Activated CD8-positive, alpha-beta T cell treated with anti-CD3 and anti-CD28 coated beads, Interleukin-2, amount 10 ng/mL, durations not matched to agents 7 days and 5 days (primary cell): ENCODE results near the gene RNU1-4. TPM values are rescaled to one million over a fixed set of nuclear protein-coding genes. Genes with fewer than 3 reads are reported as not detected.
"Not testable (repeated sequence)": the region's sequence is repeated elsewhere in the genome, so short reads cannot be mapped to it uniquely, and the experiment has no call there.

Experiments
- ATAC-seq: fragments of 150-1000 bp; cut with Tn5 transposase; one replicate; pipeline ENCODE4 v1.10.0; 2021; ENCODE audit warnings: moderate library complexity
- CTCF ChIA-PET: fragments of 350-600 bp; sonication (Branson Sonifier 250); formaldehyde crosslinking; loops from one replicate; lab custom pipeline; 2021; ENCODE audit warnings: antibody characterized with exemption; lab: Charles Lee
- POLR2A ChIA-PET: fragments of 350-600 bp; sonication (Branson Sonifier 250); formaldehyde crosslinking; loops from one replicate; lab custom pipeline; 2021; ENCODE audit warnings: antibody characterized with exemption; lab: Charles Lee
- DNase-seq: peaks from one replicate; pipeline ENCODE4 v3.0.0-alpha.2; 2020
- H3K27ac Mint-ChIP-seq: one replicate; pipeline ENCODE4 v1.8.0; 2021; ENCODE audit warnings: mild to moderate bottlenecking, mixed read lengths
- H3K27me3 Mint-ChIP-seq: one replicate; pipeline ENCODE4 v1.8.0; 2021; ENCODE audit warnings: low read depth, mixed read lengths
- H3K36me3 Mint-ChIP-seq: one replicate; pipeline ENCODE4 v1.8.0; 2021; ENCODE audit warnings: low read depth, mixed read lengths
- H3K4me1 Mint-ChIP-seq: one replicate; pipeline ENCODE4 v1.8.0; 2021; ENCODE audit warnings: low read depth, mixed read lengths
- H3K4me3 Mint-ChIP-seq: one replicate; pipeline ENCODE4 v1.8.0; 2021; ENCODE audit warnings: mild to moderate bottlenecking, mixed read lengths
- H3K9me3 Mint-ChIP-seq: one replicate; pipeline ENCODE4 v1.8.0; 2022; ENCODE audit warnings: mixed read lengths; ENCODE audit not compliant: insufficient read depth
- total RNA-seq, 2 experiments: library from RNA; stranded (reverse); gene quantifications; one replicate each; pipeline ENCODE4 v1.2.3, GENCODE V29; 2021

RNU1-4 gene
- total RNA-seq, 2 experiments from 2014 or later, result 1,730 to 2,232 TPM

- DNase-seq, ATAC-seq, POLR2A ChIA-PET, H3K27me3 Mint-ChIP-seq, H3K9me3 Mint-ChIP-seq, H3K27ac Mint-ChIP-seq, H3K4me1 Mint-ChIP-seq, H3K4me3 Mint-ChIP-seq, H3K36me3 Mint-ChIP-seq, CTCF ChIA-PET: not testable (repeated sequence)
These were observed 26.5 kb downstream of the RNU1-4 start for GRCh38 chr1:16766689-16767256.

DNA sequence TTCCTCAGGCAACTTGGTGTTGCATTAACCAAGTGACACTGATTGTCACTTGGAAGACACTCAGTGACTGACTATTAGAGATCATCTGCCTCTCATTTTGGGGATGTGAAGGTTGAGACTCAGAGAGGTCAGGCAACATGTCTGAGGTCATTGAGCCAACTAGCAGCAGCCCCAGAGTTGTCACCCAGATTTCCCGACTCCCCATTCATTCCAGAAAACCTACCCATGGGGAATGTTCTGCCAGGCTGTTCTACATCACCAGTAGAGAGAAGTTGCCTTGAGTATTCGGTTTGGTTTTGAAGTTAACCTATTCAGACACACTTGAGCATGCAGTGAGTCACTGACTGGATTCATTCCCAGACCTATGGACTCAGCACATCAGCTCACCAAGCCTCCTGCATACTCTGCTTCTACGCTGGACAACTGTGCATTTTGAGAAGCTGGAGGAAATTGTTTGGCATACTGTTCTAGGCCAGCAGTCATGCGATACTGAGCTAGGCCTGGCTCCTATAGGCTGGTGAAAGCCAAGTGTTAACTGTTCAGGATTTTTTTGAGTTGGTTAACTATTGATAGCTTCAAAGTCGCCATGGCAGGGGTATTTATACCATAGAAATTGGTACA, 29.9 kb downstream of the RNU1-4 start:
- DNase-seq, H3K36me3 Mint-ChIP-seq, H3K27me3 Mint-ChIP-seq, H3K4me1 Mint-ChIP-seq, POLR2A ChIA-PET, H3K9me3 Mint-ChIP-seq, CTCF ChIA-PET, H3K27ac Mint-ChIP-seq, ATAC-seq, H3K4me3 Mint-ChIP-seq: not testable (repeated sequence)

DNA sequence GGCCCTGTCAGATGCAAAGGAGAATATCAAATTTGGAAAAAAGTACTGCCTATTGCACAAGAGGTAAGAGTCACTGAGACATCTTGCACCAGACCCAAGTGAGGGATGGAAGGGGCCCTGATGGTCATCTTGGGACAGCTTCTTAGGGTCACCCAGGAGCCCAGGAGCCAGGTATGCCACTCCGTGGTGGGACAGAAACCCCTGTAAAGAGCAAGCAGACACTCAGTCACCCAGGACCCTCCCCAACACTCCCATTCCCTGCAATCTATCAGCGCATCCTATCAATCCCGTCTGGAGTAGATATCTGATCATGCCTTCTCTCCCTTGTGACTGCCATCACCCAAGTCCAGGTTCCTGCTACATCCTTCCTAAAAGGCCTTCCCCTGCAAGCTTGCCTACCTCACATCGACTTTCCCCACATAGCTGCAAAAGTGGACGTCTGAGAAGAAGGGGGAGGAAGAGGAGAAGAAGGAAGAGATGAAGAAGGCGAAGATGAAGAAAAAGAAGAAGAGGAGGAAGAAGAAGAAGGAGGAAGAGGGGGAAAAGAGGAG, 30.7 kb downstream of the RNU1-4 start:
- H3K4me1 Mint-ChIP-seq, H3K9me3 Mint-ChIP-seq, CTCF ChIA-PET, POLR2A ChIA-PET, ATAC-seq, H3K36me3 Mint-ChIP-seq, DNase-seq, H3K27me3 Mint-ChIP-seq, H3K27ac Mint-ChIP-seq, H3K4me3 Mint-ChIP-seq: not testable (repeated sequence)

DNA sequence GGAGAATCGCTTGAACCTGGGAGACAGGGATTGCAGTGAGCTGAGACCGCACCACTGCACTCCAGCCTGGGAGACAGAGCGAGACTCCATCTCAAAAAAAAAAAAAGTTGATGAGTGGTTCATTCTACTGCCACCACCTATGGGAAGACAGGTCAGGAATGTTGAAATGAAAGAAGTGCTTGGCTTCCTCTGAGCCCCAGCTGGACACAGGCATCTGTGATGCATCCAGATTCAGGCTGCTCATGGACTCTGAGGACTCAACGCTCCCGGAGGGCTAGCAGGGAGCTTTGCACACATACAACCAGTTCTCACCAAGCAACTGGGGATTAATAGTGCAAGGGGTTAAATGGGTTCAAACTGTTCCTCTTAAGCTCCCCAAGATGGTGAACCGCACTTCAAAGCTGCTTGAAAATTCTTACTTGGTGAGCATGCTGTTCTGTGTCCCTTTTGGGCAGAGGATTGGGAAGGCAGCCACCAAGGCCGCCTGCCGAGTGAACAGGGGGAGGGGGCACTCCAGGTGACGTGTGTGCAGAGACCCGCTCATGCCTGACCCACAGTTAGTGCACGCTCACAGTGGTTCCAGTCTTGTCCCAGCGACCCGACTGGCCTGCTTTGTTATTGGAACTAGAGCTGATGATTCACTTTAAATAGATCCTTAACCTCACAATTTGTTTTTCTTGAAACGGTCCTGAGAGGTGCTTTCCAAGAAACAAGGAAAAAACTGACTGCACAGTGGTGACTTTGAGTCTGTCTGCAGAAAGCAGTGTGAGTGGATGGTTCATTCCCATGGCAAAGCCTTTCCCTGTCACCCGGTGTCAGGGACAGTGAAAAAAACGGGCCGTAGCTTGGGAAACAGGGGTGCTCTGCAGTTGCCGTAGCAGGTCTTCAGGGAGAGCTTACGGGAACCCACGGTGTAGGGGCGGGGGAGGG, 32.2 kb downstream of the RNU1-4 start:
- ATAC-seq, H3K4me1 Mint-ChIP-seq, H3K9me3 Mint-ChIP-seq, H3K27me3 Mint-ChIP-seq, CTCF ChIA-PET, POLR2A ChIA-PET, H3K36me3 Mint-ChIP-seq, H3K4me3 Mint-ChIP-seq, DNase-seq, H3K27ac Mint-ChIP-seq: not testable (repeated sequence)

GRCh38 chr1:16773205-16773596, 32.9 kb downstream of the RNU1-4 start:
- H3K36me3 Mint-ChIP-seq, H3K27ac Mint-ChIP-seq, H3K9me3 Mint-ChIP-seq, POLR2A ChIA-PET, H3K27me3 Mint-ChIP-seq, DNase-seq, H3K4me1 Mint-ChIP-seq, CTCF ChIA-PET, H3K4me3 Mint-ChIP-seq, ATAC-seq: not testable (repeated sequence)

GRCh38 chr1:16773723-16774122, 33.4 kb downstream of the RNU1-4 start:
- H3K4me3 Mint-ChIP-seq, CTCF ChIA-PET, H3K9me3 Mint-ChIP-seq, H3K4me1 Mint-ChIP-seq, H3K36me3 Mint-ChIP-seq, H3K27ac Mint-ChIP-seq, DNase-seq, H3K27me3 Mint-ChIP-seq, ATAC-seq, POLR2A ChIA-PET: not testable (repeated sequence)

- CTCF ChIA-PET, POLR2A ChIA-PET, H3K36me3 Mint-ChIP-seq: not testable (repeated sequence)
These were observed 34.5 kb downstream of the RNU1-4 start for GRCh38 chr1:16774773-16775172.

DNA sequence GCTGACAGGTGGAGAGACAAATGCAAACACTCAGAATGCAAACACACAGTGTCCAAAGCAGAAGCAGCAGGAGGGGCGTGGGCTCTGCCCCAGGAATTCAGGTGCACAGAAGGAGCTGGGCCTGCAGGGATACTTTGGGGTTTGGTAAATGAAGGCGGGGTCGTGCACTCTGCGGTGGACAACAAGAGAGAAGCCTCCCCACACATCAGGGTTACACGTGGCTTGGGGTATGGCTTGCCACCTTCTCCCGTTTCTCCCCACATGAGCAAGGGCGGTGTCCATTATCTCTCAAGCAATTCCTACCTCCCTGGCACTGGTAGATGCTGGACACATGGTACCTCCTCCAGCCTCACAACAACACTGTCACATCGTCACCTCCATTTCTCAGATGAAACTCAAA, 35.0 kb downstream of the RNU1-4 start:
- ATAC-seq, POLR2A ChIA-PET, CTCF ChIA-PET: not testable (repeated sequence)

More at GRCh38 chr1:16774773-16775172, 34.5 kb downstream of the RNU1-4 start:
- ATAC-seq, H3K27ac Mint-ChIP-seq, H3K9me3 Mint-ChIP-seq, H3K27me3 Mint-ChIP-seq, DNase-seq, H3K4me1 Mint-ChIP-seq, H3K4me3 Mint-ChIP-seq: not testable (repeated sequence)

GRCh38 chr1:16776248-16776647, 35.9 kb downstream of the RNU1-4 start:
- H3K4me1 Mint-ChIP-seq, H3K4me3 Mint-ChIP-seq, H3K9me3 Mint-ChIP-seq, ATAC-seq, H3K27ac Mint-ChIP-seq, POLR2A ChIA-PET, DNase-seq, CTCF ChIA-PET, H3K36me3 Mint-ChIP-seq, H3K27me3 Mint-ChIP-seq: not testable (repeated sequence)

More for the DNA sequence above, 35.0 kb downstream of the RNU1-4 start:
- H3K9me3 Mint-ChIP-seq, H3K4me3 Mint-ChIP-seq, H3K4me1 Mint-ChIP-seq, H3K27ac Mint-ChIP-seq, DNase-seq, H3K27me3 Mint-ChIP-seq, H3K36me3 Mint-ChIP-seq: not testable (repeated sequence)

DNA sequence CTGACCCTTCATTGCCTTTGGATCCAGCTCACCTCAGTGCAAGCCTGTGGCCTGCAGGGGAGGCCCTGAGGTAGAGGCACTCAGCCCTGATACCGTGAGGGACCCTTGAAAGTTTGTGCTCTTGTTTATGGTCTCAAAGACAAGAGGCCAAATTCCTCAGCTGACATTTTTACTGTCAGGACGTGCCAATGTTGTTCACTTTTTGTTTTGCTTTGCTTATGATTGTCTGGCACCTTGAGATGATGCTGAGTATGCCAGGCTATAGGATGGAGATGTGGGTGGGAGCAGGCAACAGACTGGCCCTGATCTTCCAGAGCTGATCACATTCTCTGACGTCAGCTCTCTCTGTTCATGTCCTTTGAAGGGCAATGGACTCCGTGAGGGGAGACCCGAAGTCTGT, 36.5 kb downstream of the RNU1-4 start:
- H3K27me3 Mint-ChIP-seq, H3K9me3 Mint-ChIP-seq, H3K4me3 Mint-ChIP-seq, ATAC-seq, H3K4me1 Mint-ChIP-seq, POLR2A ChIA-PET, DNase-seq, CTCF ChIA-PET, H3K36me3 Mint-ChIP-seq, H3K27ac Mint-ChIP-seq: not testable (repeated sequence)

- POLR2A ChIA-PET, DNase-seq, H3K36me3 Mint-ChIP-seq, H3K27me3 Mint-ChIP-seq, H3K4me3 Mint-ChIP-seq, CTCF ChIA-PET, H3K27ac Mint-ChIP-seq, ATAC-seq, H3K9me3 Mint-ChIP-seq, H3K4me1 Mint-ChIP-seq: not testable (repeated sequence)
These were observed 37.5 kb downstream of the RNU1-4 start for GRCh38 chr1:16777821-16778220.

- POLR2A ChIA-PET, ATAC-seq, H3K4me1 Mint-ChIP-seq, H3K36me3 Mint-ChIP-seq, H3K9me3 Mint-ChIP-seq, DNase-seq, H3K27ac Mint-ChIP-seq, CTCF ChIA-PET, H3K4me3 Mint-ChIP-seq, H3K27me3 Mint-ChIP-seq: not testable (repeated sequence)
These were observed 39.2 kb downstream of the RNU1-4 start for GRCh38 chr1:16779525-16779924.
